GM06990 (cell line): ENCODE data around the gene AREL1.

ENCODE experiments used
- DNase-seq: peaks from one replicate; pipeline ENCODE4 v3.0.0-alpha.2; 2011; ENCODE audit not compliant: insufficient read length; ENCODE audit errors: extremely low read depth
- H3K27me3 ChIP-seq: replicated peaks from 2 replicates; pipeline ENCODE4 v1.6.0; 2011; ENCODE audit warnings: low read length; ENCODE audit not compliant: control insufficient read depth, insufficient read depth
- H3K36me3 ChIP-seq: 2 replicates; pipeline ENCODE4 v1.5.1; 2011; ENCODE audit warnings: low read length; ENCODE audit not compliant: control insufficient read depth, insufficient read depth
- H3K4me3 ChIP-seq: replicated peaks from 2 replicates; pipeline ENCODE4 v1.5.1; 2011; ENCODE audit warnings: low read depth, mild to moderate bottlenecking, control low read depth, low read length
- TF ChIP-seq, protein P1 (sequence below): IDR thresholded peaks from 2 replicates; pipeline ENCODE4 v1.5.1; 2011; ENCODE audit warnings: low read length, control low read depth, mild to moderate bottlenecking, inconsistent platforms; ENCODE audit not compliant: insufficient read depth, poor library complexity, severe bottlenecking

Gene AREL1

DNA sequence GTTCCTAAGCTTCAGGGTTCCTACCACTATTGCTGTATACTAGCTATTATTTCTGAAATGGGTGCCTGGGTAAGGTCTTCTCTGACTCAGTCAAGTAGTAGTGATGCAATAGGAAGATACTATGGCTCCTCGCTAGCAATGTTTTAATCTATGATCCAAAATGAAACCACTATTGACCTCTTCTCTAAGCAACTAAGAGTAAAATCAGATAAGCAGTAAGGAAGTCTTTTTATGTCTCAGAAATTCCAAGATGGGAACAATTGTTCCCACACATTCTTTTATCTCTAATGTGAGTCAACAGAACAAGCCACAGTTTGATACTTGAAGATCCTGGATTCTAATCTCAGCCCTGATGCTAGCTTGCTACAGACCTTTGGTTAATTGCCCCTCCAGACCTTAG lies 45.1 kb downstream of the AREL1 start:
- peaks cover 25% of the 10 kb centered on the region for H3K36me3 ChIP-seq
- H3K27me3 ChIP-seq: no peaks in the 10 kb centered on the region
- no peak for DNase-seq
- H3K4me3 ChIP-seq: no peak overlapping the region
- TF ChIP-seq, protein P1, sequence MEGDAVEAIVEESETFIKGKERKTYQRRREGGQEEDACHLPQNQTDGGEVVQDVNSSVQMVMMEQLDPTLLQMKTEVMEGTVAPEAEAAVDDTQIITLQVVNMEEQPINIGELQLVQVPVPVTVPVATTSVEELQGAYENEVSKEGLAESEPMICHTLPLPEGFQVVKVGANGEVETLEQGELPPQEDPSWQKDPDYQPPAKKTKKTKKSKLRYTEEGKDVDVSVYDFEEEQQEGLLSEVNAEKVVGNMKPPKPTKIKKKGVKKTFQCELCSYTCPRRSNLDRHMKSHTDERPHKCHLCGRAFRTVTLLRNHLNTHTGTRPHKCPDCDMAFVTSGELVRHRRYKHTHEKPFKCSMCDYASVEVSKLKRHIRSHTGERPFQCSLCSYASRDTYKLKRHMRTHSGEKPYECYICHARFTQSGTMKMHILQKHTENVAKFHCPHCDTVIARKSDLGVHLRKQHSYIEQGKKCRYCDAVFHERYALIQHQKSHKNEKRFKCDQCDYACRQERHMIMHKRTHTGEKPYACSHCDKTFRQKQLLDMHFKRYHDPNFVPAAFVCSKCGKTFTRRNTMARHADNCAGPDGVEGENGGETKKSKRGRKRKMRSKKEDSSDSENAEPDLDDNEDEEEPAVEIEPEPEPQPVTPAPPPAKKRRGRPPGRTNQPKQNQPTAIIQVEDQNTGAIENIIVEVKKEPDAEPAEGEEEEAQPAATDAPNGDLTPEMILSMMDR: no peak

DNA sequence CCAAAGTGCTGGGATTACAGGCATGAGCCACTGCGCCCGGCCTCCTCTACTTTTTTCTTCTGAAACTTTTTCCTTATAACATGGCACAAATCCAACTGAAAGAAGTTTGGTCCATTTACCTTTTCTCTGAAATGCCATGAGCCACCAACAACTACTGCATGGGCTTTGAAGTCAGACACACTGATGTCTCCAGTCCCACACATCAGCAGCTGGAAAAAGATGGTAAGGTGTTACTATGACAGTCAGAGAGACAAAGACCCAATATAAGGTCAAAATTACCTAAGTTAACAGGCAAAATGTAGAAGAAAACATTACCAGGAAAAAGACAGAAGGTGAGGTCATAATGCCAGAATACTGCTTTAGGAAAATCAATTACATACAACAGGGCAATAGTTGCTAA lies 48.2 kb downstream of the AREL1 start:
- Histone ChIP-seq H3K4me3 (no peak overlapping the region), H3K36me3 (peaks cover 19% of the 10 kb centered on the region), H3K27me3 (no peaks in the 10 kb centered on the region)
- DNase-seq: no peak
- TF ChIP-seq, protein P1: no peak

- H3K4me3 ChIP-seq: no peak overlapping the region
- H3K27me3 ChIP-seq: no peaks in the 10 kb centered on the region
- peaks cover 19% of the 10 kb centered on the region for H3K36me3 ChIP-seq
- no peak for DNase-seq
- TF ChIP-seq, protein P1: no peak
Measured at GRCh38 chr14:74663884-74664283, 49.0 kb downstream of the AREL1 start.

DNA sequence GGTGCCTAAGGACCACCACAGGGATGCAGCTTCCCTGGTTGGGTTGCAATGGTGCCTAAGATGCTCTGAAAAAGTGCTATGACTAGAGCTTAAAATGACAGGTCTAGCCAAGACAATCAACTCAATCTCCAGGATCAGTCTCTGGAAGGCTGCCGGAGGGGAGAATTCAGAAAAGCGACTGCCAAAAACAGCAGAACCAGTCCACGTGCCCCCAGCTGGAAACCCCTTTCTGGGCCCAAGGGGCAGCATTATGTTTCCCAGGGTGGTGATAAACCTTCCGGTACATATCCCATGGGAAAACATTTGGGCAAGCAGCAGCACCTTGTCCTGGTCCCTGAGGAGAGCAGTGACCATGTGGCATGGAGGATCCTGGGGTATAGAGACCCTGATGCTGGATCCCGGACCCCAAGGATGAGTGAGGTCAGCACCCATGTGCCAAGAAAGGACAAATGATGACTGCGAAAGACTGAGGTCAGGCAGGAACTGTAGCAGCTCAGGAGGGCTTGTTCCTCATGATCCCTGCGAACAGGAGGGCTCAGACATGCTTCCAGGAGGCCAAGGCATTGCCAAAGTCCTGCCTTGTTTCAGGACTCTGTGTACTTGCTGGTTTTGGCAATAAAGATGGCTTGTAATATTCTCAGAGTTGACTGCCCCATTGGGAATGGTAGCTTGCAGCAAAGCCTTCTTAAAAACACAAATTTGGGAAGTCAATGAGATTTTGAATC lies 51.0 kb downstream of the AREL1 start:
- Histone ChIP-seq H3K36me3 (peaks cover 18% of the 10 kb centered on the region), H3K4me3 (no peak overlapping the region), H3K27me3 (no peaks in the 10 kb centered on the region)
- DNase-seq: no peak
- TF ChIP-seq, protein P1: no peak

DNA sequence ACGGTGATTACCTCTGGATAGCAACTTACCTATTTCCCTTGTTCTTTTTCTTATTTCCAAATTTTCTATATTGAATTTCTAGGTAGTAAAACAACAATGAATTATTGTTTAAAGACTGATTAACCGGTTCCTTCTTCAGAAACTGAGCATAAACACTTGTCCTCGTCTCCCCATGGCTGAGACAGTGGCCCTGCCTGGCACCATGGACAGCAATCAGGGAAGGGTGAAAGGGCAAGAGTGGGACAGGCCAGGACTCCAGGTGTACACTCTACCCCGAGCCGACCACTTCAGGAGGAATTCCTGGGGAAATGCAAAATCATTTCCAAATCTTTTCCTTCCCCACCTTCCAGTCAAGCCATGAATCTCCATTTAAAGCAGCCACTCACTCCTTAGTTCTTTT lies 52.0 kb downstream of the AREL1 start:
- no peak for DNase-seq
- Histone ChIP-seq H3K36me3 (peaks cover 20% of the 10 kb centered on the region), H3K27me3 (no peaks in the 10 kb centered on the region), H3K4me3 (no peak overlapping the region)
- TF ChIP-seq, protein P1: no peak

DNA sequence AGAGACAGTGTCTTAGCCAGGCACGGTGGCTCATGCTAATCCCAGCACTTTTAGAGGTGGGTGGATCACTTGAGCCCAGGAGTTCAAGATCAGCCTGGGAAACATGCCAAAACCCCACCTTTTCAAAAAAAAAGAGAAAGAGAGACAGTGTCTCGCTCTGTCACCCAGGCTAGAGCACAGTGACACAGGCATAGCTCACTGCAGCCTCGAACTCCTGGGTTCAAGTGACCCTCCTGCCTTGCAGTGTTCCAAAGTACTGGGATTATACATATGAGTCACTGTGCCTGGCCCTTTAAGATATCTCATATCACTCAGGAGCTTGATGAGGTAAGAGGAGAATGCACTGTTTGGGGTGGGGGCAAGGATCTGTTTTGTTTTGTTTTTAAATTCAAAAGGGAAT lies 52.7 kb downstream of the AREL1 start:
- Histone ChIP-seq H3K4me3 (no peak overlapping the region), H3K36me3 (peaks cover 20% of the 10 kb centered on the region), H3K27me3 (no peaks in the 10 kb centered on the region)
- TF ChIP-seq, protein P1: no peak
- DNase-seq: no peak
